GM12878 (cell line): ENCODE data around the gene DIS3L2. TPM values are rescaled to one million over a fixed set of nuclear protein-coding genes. Genes with fewer than 3 reads are reported as not detected.

Source experiments
- ATAC-seq: fragments of 200-7000 bp; cut with Tn5 transposase; 3 replicates; pipeline ENCODE4 v1.9.1; 2020; ENCODE audit warnings: mild to moderate bottlenecking, moderate library complexity
- BruUV-seq: library from RNA; stranded (reverse); fragments of 400-500 nt; replicated peaks from 2 replicates; lab custom pipeline; 2021; lab: Mats Ljungman, UMichigan
- CTCF ChIA-PET: fragments of 300-600 bp; sonication (Branson Sonifier 250); formaldehyde crosslinking; extraction: SDS; loops from one replicate; lab custom pipeline; 2021; ENCODE audit warnings: inconsistent platforms; lab: Yijun Ruan, JAX
- POLR2A ChIA-PET: fragments of 350-600 bp; formaldehyde crosslinking; extraction: SDS; loops from one replicate; lab custom pipeline; 2021; ENCODE audit warnings: inconsistent platforms; lab: Charles Lee
- RAD21 ChIA-PET: fragments of 300-600 bp; sonication (Branson Sonifier 250); formaldehyde crosslinking; loops from one replicate; lab custom pipeline; 2023; ENCODE audit warnings: antibody characterized with exemption; ENCODE audit not compliant: unreplicated experiment; lab: Charles Lee
- SMC1A ChIA-PET: fragments of 300-600 bp; sonication (Branson Sonifier 250); formaldehyde crosslinking; loops from one replicate; lab custom pipeline; 2023; ENCODE audit not compliant: unreplicated experiment, uncharacterized antibody; lab: Charles Lee
- DNase-seq: peaks from one replicate; pipeline ENCODE4 v3.0.0-alpha.2; 2011; ENCODE audit warnings: low read depth, low spot score
- FAIRE-seq: peaks from 3 replicates; lab custom pipeline; 2011; peaks lifted over from hg19 to GRCh38; lab: Jason Lieb, UNC
- H2AFZ ChIP-seq: 2 replicates; pipeline ENCODE4 v1.6.0; 2011; ENCODE audit warnings: low read depth, low read length, control low read depth; ENCODE audit not compliant: control insufficient read depth
- H3K27ac ChIP-seq: 2 replicates; pipeline ENCODE4 v1.5.1; 2011; ENCODE audit warnings: control low read depth; ENCODE audit not compliant: control insufficient read depth, insufficient read depth
- H3K27me3 ChIP-seq, 2 experiments: replicated peaks in 1 of 2; 2 replicates each; pipeline versions ENCODE4 v1.6.0 to v1.6.1; 2011; ENCODE audit warnings: low read length in 1 of 2; ENCODE audit not compliant: control insufficient read depth in 2 of 2, insufficient read depth in 2 of 2
- H3K36me3 ChIP-seq, 2 experiments: 2 replicates each; pipeline ENCODE4 v1.5.1; 2011; ENCODE audit warnings: low read length in 1 of 2; ENCODE audit not compliant: control insufficient read depth in 2 of 2, insufficient read depth in 2 of 2
- H3K4me1 ChIP-seq: 2 replicates; pipeline ENCODE4 v1.6.1; 2011; ENCODE audit warnings: mild to moderate bottlenecking, low read length, moderate library complexity, mixed read lengths; ENCODE audit not compliant: control insufficient read depth, insufficient read depth
- H3K4me2 ChIP-seq: 2 replicates; pipeline ENCODE4 v1.6.0; 2011; ENCODE audit warnings: control low read depth; ENCODE audit not compliant: control insufficient read depth, insufficient read depth
- H3K4me3 ChIP-seq: fragments of 200-600 bp; sonication (generic); 2 replicates; pipeline ENCODE4 v1.5.1; 2016
- H3K79me2 ChIP-seq: 2 replicates; pipeline ENCODE4 v1.6.0; 2011; ENCODE audit warnings: low read length; ENCODE audit not compliant: control insufficient read depth, insufficient read depth
- H3K9ac ChIP-seq: 2 replicates; pipeline ENCODE4 v1.8.0; 2011; ENCODE audit warnings: low read length, control low read depth, mixed read lengths; ENCODE audit not compliant: control insufficient read depth, insufficient read depth
- H3K9me3 ChIP-seq: replicated peaks from 3 replicates; pipeline ENCODE4 v1.5.1; 2011; ENCODE audit warnings: mild to moderate bottlenecking, low read length; ENCODE audit not compliant: control insufficient read depth, insufficient read depth
- H4K20me1 ChIP-seq: 2 replicates; pipeline ENCODE4 v1.6.0; 2011; ENCODE audit not compliant: control insufficient read depth, insufficient read depth
- ASH2L ChIP-seq: fragments of 300-600, 200-600 bp; sonication (generic); IDR thresholded peaks from 2 replicates; pipeline ENCODE4 v1.6.1; 2017; ENCODE audit warnings: low read depth, mild to moderate bottlenecking, borderline replicate concordance
- ATF7 ChIP-seq: fragments of 450-650 bp; IDR thresholded peaks from 2 replicates; pipeline ENCODE4 v1.6.1; 2016; ENCODE audit warnings: low read depth, mild to moderate bottlenecking
- BRCA1 ChIP-seq: IDR thresholded peaks from 2 replicates; pipeline ENCODE4 v1.6.1; 2011; ENCODE audit warnings: low read depth, low read length, improper control_type of control experiment
- CHD4 ChIP-seq: fragments of 200-600 bp; sonication (generic); IDR thresholded peaks from 2 replicates; pipeline ENCODE4 v1.6.1; 2016; ENCODE audit warnings: mild to moderate bottlenecking
- EZH2 ChIP-seq: IDR thresholded peaks from 2 replicates; pipeline ENCODE4 v1.6.1; 2012; ENCODE audit warnings: low read depth, mild to moderate bottlenecking, control low read depth, inconsistent platforms, low read length, borderline replicate concordance; ENCODE audit not compliant: control insufficient read depth
- KLF5 ChIP-seq: fragments of 450-650 bp; IDR thresholded peaks from 2 replicates; pipeline ENCODE4 v1.6.1; 2014; ENCODE audit warnings: mild to moderate bottlenecking; ENCODE audit not compliant: partially characterized antibody
- LARP7 ChIP-seq: fragments of 450-650 bp; IDR thresholded peaks from 2 replicates; pipeline ENCODE4 v1.6.1; 2017; ENCODE audit warnings: mild to moderate bottlenecking
- YBX1 ChIP-seq: fragments of 450-650 bp; IDR thresholded peaks from 2 replicates; pipeline ENCODE4 v1.6.1; 2016; ENCODE audit warnings: antibody characterized with exemption
- WGBS: methylation state at CpG from one replicate; pipeline ENCODE4 v1.1.6; 2016; ENCODE audit warnings: low lambda C conversion rate; ENCODE audit not compliant: insufficient replicate concordance, insufficient coverage; ENCODE audit errors: missing lambda C conversion rate; 5-methylcytosine and 5-hydroxymethylcytosine counted together
- in situ Hi-C: fragments of 300-500 bp; cut with MboI; formaldehyde crosslinking; loops from 9 replicates; pipeline ENCODE4 v1.14.3; 2018; ENCODE audit warnings: mixed read lengths
- intact Hi-C: fragments of 100-400 bp; cut with micrococcal nuclease; formaldehyde crosslinking; loops from one replicate; pipeline ENCODE4 v1.14.2; 2022; ENCODE audit not compliant: unreplicated experiment
- polyA plus RNA-seq, 11 experiments: library from polyadenylated mRNA; depleted of rRNA in 4 of 11; unstranded in 6 of 11; stranded (reverse) in 5 of 11; fragments of >200 nt; fragmentation: Nextera tagmentation in 4 of 11; fragmentation: Illumina TruSeq in 1 of 11; extraction: Ambion mirVana in 4 of 11; extraction: Trizol in 1 of 11; gene quantifications; 1 replicate in 1 of 11; 2 replicates in 10 of 11; pipeline versions ENCODE4 v1.2.1 to v1.2.3, GENCODE V29; 2011 to 2016; ENCODE audit warnings: inconsistent platforms in 2 of 11, missing spikeins in 2 of 11, low read depth in 1 of 11
- total RNA-seq, 4 experiments: library from RNA; depleted of rRNA in 3 of 4; stranded (reverse); fragments of >200 nt in 3 of 4; fragmentation: Illumina TruSeq in 1 of 4; extraction: Trizol in 1 of 4; gene quantifications; 2 replicates each; pipeline versions ENCODE4 v1.2.1 to v1.2.3, GENCODE V29; 2013 to 2021

DIS3L2 gene
- total and polyA plus RNA-seq, 10 of the 15 experiments (the other 5 are each of a cell fraction or from before 2014, with no cell fraction given), result 3.5 to 27.1 (median 16.0) TPM

GRCh38 chr2:231951452-231952035 lies 10.0 kb upstream of the DIS3L2 start (continued):
- TF ChIP-seq ASH2L, result no peak
- TF ChIP-seq, all 136 proteins: peak for 0

GRCh38 chr2:231955758-231956472 lies 5.6 kb upstream of the DIS3L2 start:
- intact Hi-C loops, result no loop called here
- POLR2A ChIA-PET, result no interaction called here
- no peak for FAIRE-seq

More at GRCh38 chr2:231955758-231956472, 5.6 kb upstream of the DIS3L2 start:
- H3K27me3 ChIP-seq, result no peaks in the 10 kb centered on the region; a peak in 1 of 4 replicates
- H3K27ac ChIP-seq, result no peak overlapping the region
- RAD21 ChIA-PET, result no interaction called here
- no TSS peak for BruUV-seq
- no peak overlapping the region for H3K4me3 ChIP-seq
- H3K4me1 ChIP-seq, result no peaks in the 10 kb centered on the region
- TF ChIP-seq ATF7 (no peak), CHD4 (no peak), YBX1 (no peak), EZH2 (no peak), KLF5 (no peak), LARP7 (no peak), BRCA1 (no peak)
- DNase-seq, result no peak
- ATAC-seq, result no peak
- no peaks in the 10 kb centered on the region for H3K36me3 ChIP-seq
- WGBS, result 88% methylated on average over 8 of the region's 8 CpGs
- in situ Hi-C loops, result no loop called here
- SMC1A ChIA-PET, result interaction anchor here (1.0 kb wide), 1 partner anchor 12 kb away, joined by 3 read pairs; no protein-coding TSS in a partner anchor
- CTCF ChIA-PET, result no interaction called here
- no peaks in the 10 kb centered on the region for H4K20me1 ChIP-seq
- no peak overlapping the region for H3K4me2 ChIP-seq
- no peak overlapping the region for H2AFZ ChIP-seq
- H3K9me3 ChIP-seq, result no peaks in the 10 kb centered on the region; the same call in 2 of the 3 replicates
- H3K9ac ChIP-seq, result no peak overlapping the region
- no peaks in the 10 kb centered on the region for H3K79me2 ChIP-seq
